A549 (cell line): Measurements from ENCODE around the gene C4orf36. TPM values are rescaled to one million over a fixed set of nuclear protein-coding genes. Genes with fewer than 3 reads are reported as not detected.

Source experiments
- ATAC-seq, 2 experiments: fragments of 200-7000 bp in 1 of 2; fragments of >200 bp in 1 of 2; cut with Nextera tagmentation in 1 of 2; cut with Tn5 transposase in 1 of 2; 3 replicates each; pipeline versions ENCODE4 v1.8.0 to v1.9.1; 2018 to 2020; ENCODE audit warnings: mild to moderate bottlenecking in 1 of 2, moderate library complexity in 1 of 2
- CTCF ChIA-PET: fragments of 300-600 bp; sonication (Branson Sonifier 250); formaldehyde crosslinking; extraction: SDS; loops from one replicate; lab custom pipeline; 2021; ENCODE audit warnings: antibody characterized with exemption, inconsistent platforms; lab: Yijun Ruan, JAX
- POLR2A ChIA-PET: fragments of 350-600 bp; formaldehyde crosslinking; extraction: SDS; loops from one replicate; lab custom pipeline; 2021; ENCODE audit warnings: antibody characterized with exemption, inconsistent platforms; lab: Yijun Ruan, JAX
- DNase-seq, 2 experiments: peaks; one replicate each; pipeline versions ENCODE4 v3.0.0 to v3.0.0-alpha.2; 2011 to 2016; ENCODE audit warnings: low read depth in 1 of 2, low spot score in 1 of 2
- FAIRE-seq: peaks from 2 replicates; lab custom pipeline; 2011; peaks lifted over from hg19 to GRCh38; lab: Jason Lieb, UNC
- H3K27ac ChIP-seq, 2 experiments: fragments of >200 bp; sonication (Bioruptor Twin); formaldehyde crosslinking; 3 replicates each; pipeline ENCODE4 v1.5.1; 2016 to 2017
- H3K4me1 ChIP-seq: fragments of >200 bp; sonication (Bioruptor Twin); formaldehyde crosslinking; 3 replicates; pipeline ENCODE4 v1.6.1; 2016
- H3K4me2 ChIP-seq: fragments of >200 bp; sonication (Bioruptor Twin); formaldehyde crosslinking; 3 replicates; pipeline ENCODE4 v1.6.1; 2016
- H3K4me3 ChIP-seq: fragments of >200 bp; sonication (Bioruptor Twin); formaldehyde crosslinking; 3 replicates; pipeline ENCODE4 v1.5.1; 2016
- H3K9me3 ChIP-seq: fragments of >200 bp; sonication (Bioruptor Twin); formaldehyde crosslinking; 3 replicates; pipeline ENCODE4 v1.6.1; 2016
- ATOH8 ChIP-seq: fragments of 250-450 bp; sonication (Bioruptor Pico); IDR thresholded peaks from 2 replicates; pipeline ENCODE4 v1.5.0; 2020; ENCODE audit warnings: low read depth, mild to moderate bottlenecking, moderate library complexity
- BHLHE40 ChIP-seq: IDR thresholded peaks from 2 replicates; pipeline ENCODE4 v1.6.1; 2012; ENCODE audit warnings: low read depth, low read length, inconsistent platforms
- CEBPB ChIP-seq, 2 experiments: fragments of >200 bp in 1 of 2; sonication (Bioruptor Twin) in 1 of 2; formaldehyde crosslinking in 1 of 2; IDR thresholded peaks; 2 replicates each; pipeline ENCODE4 v1.6.1; 2012 to 2016
- CHD4 ChIP-seq: fragments of 200-600 bp; sonication (generic); IDR thresholded peaks from 2 replicates; pipeline ENCODE4 v1.6.1; 2016; ENCODE audit warnings: antibody characterized with exemption, mild to moderate bottlenecking, borderline replicate concordance
- CTCF ChIP-seq: fragments of >200 bp; sonication (Bioruptor Twin); formaldehyde crosslinking; IDR thresholded peaks from 3 replicates; pipeline ENCODE4 v1.5.1; 2016
- EHF ChIP-seq: fragments of 250-450 bp; sonication (Bioruptor Pico); IDR thresholded peaks from 2 replicates; pipeline ENCODE4 v1.5.0; 2020; ENCODE audit warnings: mild to moderate bottlenecking
- FOSL2 ChIP-seq, 2 experiments: fragments of 450-650 bp in 1 of 2; fragments of >200 bp in 1 of 2; sonication (Bioruptor Twin) in 1 of 2; formaldehyde crosslinking; IDR thresholded peaks; 2 replicates each; pipeline versions ENCODE4 v1.5.0 to v1.6.1; 2016 to 2020; ENCODE audit warnings: mild to moderate bottlenecking in 1 of 2, moderate library complexity in 1 of 2
- FOXS1 ChIP-seq: fragments of 250-450 bp; sonication (Bioruptor Pico); IDR thresholded peaks from 2 replicates; pipeline ENCODE4 v1.5.0; 2020; ENCODE audit warnings: mild to moderate bottlenecking, moderate library complexity
- HES2 ChIP-seq: fragments of >200 bp; sonication (Bioruptor Twin); formaldehyde crosslinking; IDR thresholded peaks from 2 replicates; pipeline ENCODE4 v1.6.1; 2016
- HMGXB4 ChIP-seq: fragments of 250-450 bp; sonication (Bioruptor Pico); IDR thresholded peaks from 2 replicates; pipeline ENCODE4 v1.5.0; 2021; ENCODE audit warnings: mild to moderate bottlenecking, moderate library complexity, borderline replicate concordance
- HOXA7 ChIP-seq: fragments of 250-450 bp; sonication (Bioruptor Pico); IDR thresholded peaks from 2 replicates; pipeline ENCODE4 v1.5.0; 2020; ENCODE audit warnings: mild to moderate bottlenecking, moderate library complexity
- HOXB5 ChIP-seq: fragments of 250-450 bp; sonication (Bioruptor Pico); IDR thresholded peaks from 2 replicates; pipeline ENCODE4 v1.5.0; 2020; ENCODE audit warnings: mild to moderate bottlenecking, moderate library complexity
- KDM1A ChIP-seq: fragments of 200-600 bp; sonication (generic); IDR thresholded peaks from 2 replicates; pipeline ENCODE4 v1.6.1; 2016; ENCODE audit warnings: low read depth, mild to moderate bottlenecking
- MAX ChIP-seq: IDR thresholded peaks from 2 replicates; pipeline ENCODE4 v1.6.1; 2012
- NPAS2 ChIP-seq: fragments of 250-450 bp; sonication (Bioruptor Pico); IDR thresholded peaks from 2 replicates; pipeline ENCODE4 v1.8.0; 2022; ENCODE audit warnings: mild to moderate bottlenecking, moderate library complexity, borderline replicate concordance
- PBX3 ChIP-seq: IDR thresholded peaks from 2 replicates; pipeline ENCODE4 v1.6.1; 2012
- POLR2AphosphoS2 ChIP-seq: conservative IDR thresholded peaks from 2 replicates; pipeline ENCODE4 v1.6.1; 2012; ENCODE audit warnings: low read length, improper control_type of control experiment, inconsistent platforms
- RNF2 ChIP-seq: fragments of 200-600 bp; sonication (generic); IDR thresholded peaks from 2 replicates; pipeline ENCODE4 v1.6.1; 2016; ENCODE audit warnings: low read depth, mild to moderate bottlenecking, antibody characterized with exemption, moderate library complexity, borderline replicate concordance
- TFCP2L1 ChIP-seq: fragments of 250-450 bp; sonication (Bioruptor Pico); IDR thresholded peaks from 2 replicates; pipeline ENCODE4 v1.5.0; 2021; ENCODE audit warnings: mild to moderate bottlenecking
- ZSCAN20 ChIP-seq: fragments of 250-450 bp; sonication (Bioruptor Pico); IDR thresholded peaks from 2 replicates; pipeline ENCODE4 v1.8.0; 2022; ENCODE audit warnings: mild to moderate bottlenecking, moderate library complexity
- WGBS: methylation state at CpG from one replicate; pipeline ENCODE4 v1.1.6; 2017; ENCODE audit errors: missing lambda C conversion rate; 5-methylcytosine and 5-hydroxymethylcytosine counted together
- polyA plus RNA-seq, 4 experiments: library from polyadenylated mRNA; depleted of rRNA in 3 of 4; stranded (reverse); fragments of >200 nt; fragmentation: RNase III in 1 of 4; extraction: RNeasy Plus Mini Kit Qiagen cat#74134 plus additional on column Dnase treatment in 1 of 4; gene quantifications; 2 replicates in 3 of 4; 3 replicates in 1 of 4; pipeline ENCODE4 v1.2.3, GENCODE V29; 2011 to 2017

Gene C4orf36
- polyA plus RNA-seq, 2 of the 4 experiments (the other 2 are of a cell fraction) = 1.5 to 1.9 TPM

GRCh38 chr4:86848136-86848535 is 44.1 kb downstream of the C4orf36 start:
- H3K4me2 ChIP-seq = no peak overlapping the region
- POLR2A ChIA-PET = no interaction called here
- no peak overlapping the region for H3K4me3 ChIP-seq
- FAIRE-seq (no peak), DNase-seq (no peak), ATAC-seq (no peak)
- no peak overlapping the region for H3K27ac ChIP-seq
- no peak for TF ChIP-seq RNF2
- no peak for TF ChIP-seq NPAS2
- no peak for TF ChIP-seq CHD4
- no peak for TF ChIP-seq HMGXB4 (CRISPR knock-in tag)
- no peak for TF ChIP-seq HOXB5 (CRISPR knock-in tag)
- no peak for TF ChIP-seq FOSL2 (IDR thresholded peaks at IDR 0.05)
- no peak for TF ChIP-seq FOSL2 (CRISPR knock-in tag; IDR thresholded peaks at IDR 0.05)
- no peak for TF ChIP-seq HOXA7 (CRISPR knock-in tag)
- no peak for TF ChIP-seq MAX
- TF ChIP-seq TFCP2L1 (CRISPR knock-in tag) = no peak
- no peaks in the 10 kb centered on the region for H3K4me1 ChIP-seq
- CTCF ChIA-PET = interaction anchor here (1.3 kb wide), 1 partner anchor 9 kb away, joined by 4 read pairs; no protein-coding TSS in a partner anchor
- WGBS = 68% methylated on average over 7 of the region's 7 CpGs
- H3K9me3 ChIP-seq = no peaks in the 10 kb centered on the region

GRCh38 chr4:86847571-86847970 is 44.7 kb downstream of the C4orf36 start:
- DNase-seq = no peak
- FAIRE-seq = no peak
- WGBS = 71% methylated on average over 4 of the region's 4 CpGs

GRCh38 chr4:86846921-86847320 is 45.3 kb downstream of the C4orf36 start:
- no peak for FAIRE-seq
- ChIA-PET CTCF (interaction anchor here (1.0 kb wide), 1 partner anchor 351 kb away, joined by 3 read pairs; no protein-coding TSS in a partner anchor), POLR2A (no interaction called here)
- Histone ChIP-seq H3K4me1 (no peaks in the 10 kb centered on the region), H3K4me3 (no peak overlapping the region), H3K9me3 (no peaks in the 10 kb centered on the region), H3K27ac (no peak overlapping the region), H3K4me2 (no peak overlapping the region)
- ATAC-seq = no peak
- DNase-seq = no peak
- no peak for TF ChIP-seq CTCF
- TF ChIP-seq PBX3 = no peak
- no peak for TF ChIP-seq POLR2AphosphoS2
- no peak for TF ChIP-seq CEBPB (IDR thresholded peaks at IDR 0.05)
- no peak for TF ChIP-seq ATOH8 (CRISPR knock-in tag)
- no peak for TF ChIP-seq BHLHE40
- no peak for TF ChIP-seq HES2
- no peak for TF ChIP-seq HOXA7 (CRISPR knock-in tag)
- TF ChIP-seq KDM1A = no peak
- TF ChIP-seq MAX = no peak

More at GRCh38 chr4:86847571-86847970, 44.7 kb downstream of the C4orf36 start:
- H3K9me3 ChIP-seq = no peaks in the 10 kb centered on the region
- no peaks in the 10 kb centered on the region for H3K4me1 ChIP-seq
- TF ChIP-seq EHF (CRISPR knock-in tag) (no peak), FOXS1 (no peak), MAX (no peak), ZSCAN20 (no peak), HMGXB4 (CRISPR knock-in tag) (no peak), HES2 (no peak)
- ATAC-seq = no peak
- H3K4me2 ChIP-seq = no peak overlapping the region
- ChIA-PET CTCF (interaction anchor here (1.3 kb wide), 1 partner anchor 9 kb away, joined by 4 read pairs; no protein-coding TSS in a partner anchor), POLR2A (no interaction called here)
- H3K27ac ChIP-seq = no peak overlapping the region
- no peak overlapping the region for H3K4me3 ChIP-seq
